ENCODE data around the gene MAP4K4.
A peak's percentile ranks its signal among the peaks of the same experiment; 100 is the strongest.

The MAP4K4 gene

GRCh38 chr2:101817481-101817880 lies 120.0 kb downstream of the MAP4K4 start:
- Histone ChIP-seq H4K8ac (ENCODE audit: low read depth, low read length) (no peak overlapping the region), H3K79me1 (ENCODE audit: low read depth, low read length) (peaks cover 2% of the 10 kb centered on the region), H2BK15ac (ENCODE audit: low read length) (no peak overlapping the region), H2BK120ac (ENCODE audit: low read depth, low read length) (no peak overlapping the region), H3K4me3 (ENCODE audit: low read length in 2 of 2) (no peak overlapping the region), H3K36me3 (replicated peaks in 1 of 2; ENCODE audit: control insufficient read depth in 2 of 2, insufficient read depth in 2 of 2, low read length in 2 of 2) (no peaks in the 10 kb centered on the region), H3K4me1 (ENCODE audit: control insufficient read depth in 2 of 2, insufficient read depth in 1 of 2, low read depth in 1 of 2, low read length in 2 of 2) (peaks cover 5 to 24% of the 10 kb centered on the region in 2 donors), H3K18ac (ENCODE audit: low read length) (no peak overlapping the region), H2AK5ac (ENCODE audit: low read depth, low read length) (no peak overlapping the region), H3K4me2 (ENCODE audit: insufficient read depth, low read length, poor library complexity, severe bottlenecking) (no peak overlapping the region), H4K91ac (ENCODE audit: low read depth, low read length, poor library complexity) (no peak overlapping the region), H3K9ac (ENCODE audit: low read depth, low read length, poor library complexity) (no peak overlapping the region), H3K23ac (ENCODE audit: low read depth, low read length, poor library complexity) (no peak overlapping the region), H3K14ac (ENCODE audit: low read length) (no peak overlapping the region), H3K27me3 (ENCODE audit: control insufficient read depth in 3 of 3, insufficient read depth in 3 of 3, low read depth in 1 of 3, low read length in 3 of 3) (no peaks in the 10 kb centered on the region), H3K9me3 (replicated peaks in 1 of 2; ENCODE audit: control insufficient read depth in 2 of 2, insufficient read depth in 1 of 2, low read depth in 1 of 2, low read length in 2 of 2) (no peaks in the 10 kb centered on the region), H3K4ac (ENCODE audit: low read length) (no peak overlapping the region), H3K27ac (replicated peaks; ENCODE audit: low read length) (peak overlapping the region; percentile 33), H2AFZ (ENCODE audit: low read length) (no peak overlapping the region), H2BK5ac (ENCODE audit: low read length) (no peak overlapping the region), H2BK12ac (ENCODE audit: low read length) (no peak overlapping the region)
- DNase-seq (ENCODE audit: low spot score): no peak
- WGBS, 2 donors (ENCODE audit: extremely low coverage in 2 of 2, insufficient read length in 2 of 2, insufficient replicate concordance in 1 of 2): no CpG with 5 or more reads among the region's 6 CpGs

GRCh38 chr2:101818531-101819451 lies 121.3 kb downstream of the MAP4K4 start:
- Histone ChIP-seq H3K9me3 (replicated peaks in 1 of 2; ENCODE audit: control insufficient read depth in 2 of 2, insufficient read depth in 1 of 2, low read depth in 1 of 2, low read length in 2 of 2) (no peaks in the 10 kb centered on the region), H2BK15ac (ENCODE audit: low read length) (no peak overlapping the region), H3K4me1 (ENCODE audit: control insufficient read depth in 2 of 2, insufficient read depth in 1 of 2, low read depth in 1 of 2, low read length in 2 of 2) (peaks cover 5 to 26% of the 10 kb centered on the region in 2 donors), H3K4ac (ENCODE audit: low read length) (no peak overlapping the region), H2BK12ac (ENCODE audit: low read length) (no peak overlapping the region), H2AFZ (ENCODE audit: low read length) (no peak overlapping the region), H4K8ac (ENCODE audit: low read depth, low read length) (no peak overlapping the region), H3K4me2 (ENCODE audit: insufficient read depth, low read length, poor library complexity, severe bottlenecking) (peak overlapping the region; percentile 11), H3K9ac (ENCODE audit: low read depth, low read length, poor library complexity) (no peak overlapping the region), H3K27me3 (ENCODE audit: control insufficient read depth in 3 of 3, insufficient read depth in 3 of 3, low read depth in 1 of 3, low read length in 3 of 3) (no peaks in the 10 kb centered on the region), H3K4me3 (ENCODE audit: low read length in 2 of 2) (no peak overlapping the region), H3K23ac (ENCODE audit: low read depth, low read length, poor library complexity) (no peak overlapping the region), H3K27ac (replicated peaks; ENCODE audit: low read length) (peak overlapping the region; percentile 73), H3K14ac (ENCODE audit: low read length) (no peak overlapping the region), H2BK5ac (ENCODE audit: low read length) (no peak overlapping the region), H4K91ac (ENCODE audit: low read depth, low read length, poor library complexity) (no peak overlapping the region), H3K79me1 (ENCODE audit: low read depth, low read length) (peaks cover 2% of the 10 kb centered on the region), H3K18ac (ENCODE audit: low read length) (no peak overlapping the region), H3K36me3 (replicated peaks in 1 of 2; ENCODE audit: control insufficient read depth in 2 of 2, insufficient read depth in 2 of 2, low read length in 2 of 2) (peaks cover 0 to 3% of the 10 kb centered on the region in 2 donors), H2BK120ac (ENCODE audit: low read depth, low read length) (no peak overlapping the region), H2AK5ac (ENCODE audit: low read depth, low read length) (no peak overlapping the region)
- WGBS, 2 donors (ENCODE audit: extremely low coverage in 2 of 2, insufficient read length in 2 of 2, insufficient replicate concordance in 1 of 2): no CpG with 5 or more reads among the region's 1 CpG
- no peak for DNase-seq (ENCODE audit: low spot score)

GRCh38 chr2:101820519-101820918 lies 123.0 kb downstream of the MAP4K4 start:
- no peak overlapping the region for H2AFZ ChIP-seq (ENCODE audit: low read length)
- H3K36me3 ChIP-seq (replicated peaks in 1 of 2; ENCODE audit: control insufficient read depth in 2 of 2, insufficient read depth in 2 of 2, low read length in 2 of 2): peaks cover 0 to 14% of the 10 kb centered on the region in 2 donors
- H3K4me2 ChIP-seq (ENCODE audit: insufficient read depth, low read length, poor library complexity, severe bottlenecking): no peak overlapping the region
- H2BK5ac ChIP-seq (ENCODE audit: low read length): no peak overlapping the region
- peak overlapping the region; percentile 80 for H3K18ac ChIP-seq (ENCODE audit: low read length)
- H3K4me1 ChIP-seq (ENCODE audit: control insufficient read depth in 2 of 2, insufficient read depth in 1 of 2, low read depth in 1 of 2, low read length in 2 of 2): peaks cover 5 to 26% of the 10 kb centered on the region in 2 donors
- H3K27ac ChIP-seq (replicated peaks; ENCODE audit: low read length): peak overlapping the region; percentile 42
- no peak overlapping the region for H4K91ac ChIP-seq (ENCODE audit: low read depth, low read length, poor library complexity)
- H3K27me3 ChIP-seq (ENCODE audit: control insufficient read depth in 3 of 3, insufficient read depth in 3 of 3, low read depth in 1 of 3, low read length in 3 of 3): no peaks in the 10 kb centered on the region
- no peak overlapping the region for H2BK15ac ChIP-seq (ENCODE audit: low read length)
- H3K9me3 ChIP-seq (replicated peaks in 1 of 2; ENCODE audit: control insufficient read depth in 2 of 2, insufficient read depth in 1 of 2, low read depth in 1 of 2, low read length in 2 of 2): no peaks in the 10 kb centered on the region
- DNase-seq (ENCODE audit: low spot score): no peak
- no peak overlapping the region for H3K4ac ChIP-seq (ENCODE audit: low read length)
- H2AK5ac ChIP-seq (ENCODE audit: low read depth, low read length): no peak overlapping the region
- no peak overlapping the region for H4K8ac ChIP-seq (ENCODE audit: low read depth, low read length)
- peaks cover 2% of the 10 kb centered on the region for H3K79me1 ChIP-seq (ENCODE audit: low read depth, low read length)
- H2BK12ac ChIP-seq (ENCODE audit: low read length): no peak overlapping the region
- H3K23ac ChIP-seq (ENCODE audit: low read depth, low read length, poor library complexity): no peak overlapping the region
- no peak overlapping the region for H3K14ac ChIP-seq (ENCODE audit: low read length)
- H3K9ac ChIP-seq (ENCODE audit: low read depth, low read length, poor library complexity): no peak overlapping the region
- WGBS, 2 donors (ENCODE audit: extremely low coverage in 2 of 2, insufficient read length in 2 of 2, insufficient replicate concordance in 1 of 2): no CpG with 5 or more reads among the region's 4 CpGs
- no peak overlapping the region for H3K4me3 ChIP-seq (ENCODE audit: low read length in 2 of 2)
- no peak overlapping the region for H2BK120ac ChIP-seq (ENCODE audit: low read depth, low read length)

- no peak overlapping the region for H3K4ac ChIP-seq (ENCODE audit: low read length)
- H3K36me3 ChIP-seq (replicated peaks in 1 of 2; ENCODE audit: control insufficient read depth in 2 of 2, insufficient read depth in 2 of 2, low read length in 2 of 2): peaks cover 0 to 21% of the 10 kb centered on the region in 2 donors
- H3K9ac ChIP-seq (ENCODE audit: low read depth, low read length, poor library complexity): no peak overlapping the region
- H2AK5ac ChIP-seq (ENCODE audit: low read depth, low read length): no peak overlapping the region
- no peak overlapping the region for H3K4me2 ChIP-seq (ENCODE audit: insufficient read depth, low read length, poor library complexity, severe bottlenecking)
- no peak overlapping the region for H4K8ac ChIP-seq (ENCODE audit: low read depth, low read length)
- no peak overlapping the region for H3K27ac ChIP-seq (replicated peaks; ENCODE audit: low read length)
- H3K14ac ChIP-seq (ENCODE audit: low read length): no peak overlapping the region
- H2BK15ac ChIP-seq (ENCODE audit: low read length): no peak overlapping the region
- no peak for DNase-seq (ENCODE audit: low spot score)
- H3K4me1 ChIP-seq (ENCODE audit: control insufficient read depth in 2 of 2, insufficient read depth in 1 of 2, low read depth in 1 of 2, low read length in 2 of 2): peaks cover 5 to 23% of the 10 kb centered on the region in 2 donors
- WGBS, 2 donors (ENCODE audit: extremely low coverage in 2 of 2, insufficient read length in 2 of 2, insufficient replicate concordance in 1 of 2): no CpG with 5 or more reads among the region's 3 CpGs
- no peaks in the 10 kb centered on the region for H3K79me1 ChIP-seq (ENCODE audit: low read depth, low read length)
- H2BK12ac ChIP-seq (ENCODE audit: low read length): no peak overlapping the region
- H2BK5ac ChIP-seq (ENCODE audit: low read length): no peak overlapping the region
- no peak overlapping the region for H3K23ac ChIP-seq (ENCODE audit: low read depth, low read length, poor library complexity)
- H3K9me3 ChIP-seq (replicated peaks in 1 of 2; ENCODE audit: control insufficient read depth in 2 of 2, insufficient read depth in 1 of 2, low read depth in 1 of 2, low read length in 2 of 2): no peaks in the 10 kb centered on the region
- no peak overlapping the region for H3K4me3 ChIP-seq (ENCODE audit: low read length in 2 of 2)
- no peak overlapping the region for H2BK120ac ChIP-seq (ENCODE audit: low read depth, low read length)
- H3K18ac ChIP-seq (ENCODE audit: low read length): no peak overlapping the region
- no peak overlapping the region for H4K91ac ChIP-seq (ENCODE audit: low read depth, low read length, poor library complexity)
- no peaks in the 10 kb centered on the region for H3K27me3 ChIP-seq (ENCODE audit: control insufficient read depth in 3 of 3, insufficient read depth in 3 of 3, low read depth in 1 of 3, low read length in 3 of 3)
- no peak overlapping the region for H2AFZ ChIP-seq (ENCODE audit: low read length)
Observed at GRCh38 chr2:101821059-101821805, 123.7 kb downstream of the MAP4K4 start.
